Measurements from ENCODE around the gene MACROH2A1.
"Not testable (repeated sequence)": the region's sequence is repeated elsewhere in the genome, so short reads cannot be mapped to it uniquely, and the experiment has no call there.

Gene MACROH2A1

DNA sequence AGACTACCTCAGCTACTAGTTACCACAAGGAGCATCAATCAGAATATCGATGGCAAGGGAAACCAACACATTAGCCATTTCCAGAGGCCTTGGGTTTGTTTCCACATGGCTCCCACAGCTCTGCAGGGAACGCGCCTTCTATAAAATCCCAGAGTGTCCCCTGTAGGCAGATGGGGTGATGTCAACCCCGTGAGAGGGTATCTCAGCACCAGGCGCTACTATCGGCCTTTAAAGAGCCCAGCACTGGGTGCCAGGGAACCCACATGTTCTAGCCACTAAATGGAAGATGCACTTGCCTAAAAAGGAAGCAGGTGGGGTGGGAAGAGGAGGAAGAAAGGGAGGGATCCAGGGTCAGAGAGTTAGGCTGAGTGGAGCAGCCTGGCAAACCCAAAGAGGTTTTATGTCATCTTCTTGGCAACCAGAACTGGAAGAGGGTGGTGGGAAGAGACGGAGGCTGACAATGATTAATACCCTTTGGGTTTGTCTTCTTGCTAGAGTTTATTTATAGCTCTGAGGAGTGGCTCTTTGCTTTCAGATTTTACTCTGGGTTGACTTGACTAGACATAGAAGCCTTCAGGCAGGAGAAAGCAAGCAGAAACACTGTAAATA lies 19.9 kb downstream of the MACROH2A1 start:
- in situ Hi-C loops (cut with HindIII; ENCODE audit: low sequenced_read_pairs) = loop anchor here (10.0 kb wide), 1 partner anchor 134 kb away; no protein-coding TSS in a partner anchor

DNA sequence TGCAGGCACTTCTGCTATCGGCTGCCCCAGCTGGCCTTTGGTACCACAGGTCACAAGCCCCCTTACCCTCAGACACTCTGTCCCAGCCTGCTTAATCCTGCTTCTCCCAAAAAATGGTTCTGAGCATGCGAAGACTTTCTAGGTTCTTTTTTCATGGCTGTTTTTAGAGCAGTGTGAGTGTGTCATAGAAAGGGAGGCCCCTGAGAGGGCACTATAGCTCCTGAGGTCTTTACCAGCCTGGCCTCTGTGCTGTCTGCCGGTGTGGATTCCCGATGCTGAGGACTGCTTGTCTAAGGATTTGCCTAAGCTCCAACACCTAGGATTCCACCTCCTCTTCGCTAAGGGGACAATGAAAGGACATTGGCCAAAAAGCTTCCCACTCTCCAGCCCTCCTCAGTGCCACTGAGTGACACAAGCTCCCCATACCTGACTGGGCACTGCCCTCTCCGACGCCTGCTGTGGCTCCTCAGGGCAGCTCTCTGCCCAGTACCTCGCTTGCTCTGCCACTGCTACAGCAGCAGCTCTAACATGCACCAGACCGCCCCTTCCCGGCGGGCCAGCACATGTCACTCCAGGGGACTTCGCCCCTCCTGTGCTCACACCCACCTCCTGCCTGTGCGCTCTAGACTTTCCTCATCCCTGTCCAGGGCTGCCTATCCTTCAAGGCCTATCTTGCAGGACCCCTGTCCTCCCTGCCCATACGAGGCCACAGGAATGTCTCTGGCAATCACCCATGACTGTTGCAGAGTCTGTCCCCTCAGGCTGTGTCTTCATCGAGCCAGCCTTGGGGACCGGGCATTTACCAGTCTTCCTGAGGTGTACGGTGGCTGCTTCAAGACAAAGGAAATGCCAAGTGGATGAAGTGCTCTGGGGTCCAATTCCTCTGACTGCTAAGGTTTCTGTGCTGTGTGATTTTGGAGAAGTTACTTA lies 21.0 kb downstream of the MACROH2A1 start:
- in situ Hi-C loops (cut with HindIII; ENCODE audit: low sequenced_read_pairs) = loop anchor here (10.0 kb wide), 1 partner anchor 133 kb away; no protein-coding TSS in a partner anchor

DNA sequence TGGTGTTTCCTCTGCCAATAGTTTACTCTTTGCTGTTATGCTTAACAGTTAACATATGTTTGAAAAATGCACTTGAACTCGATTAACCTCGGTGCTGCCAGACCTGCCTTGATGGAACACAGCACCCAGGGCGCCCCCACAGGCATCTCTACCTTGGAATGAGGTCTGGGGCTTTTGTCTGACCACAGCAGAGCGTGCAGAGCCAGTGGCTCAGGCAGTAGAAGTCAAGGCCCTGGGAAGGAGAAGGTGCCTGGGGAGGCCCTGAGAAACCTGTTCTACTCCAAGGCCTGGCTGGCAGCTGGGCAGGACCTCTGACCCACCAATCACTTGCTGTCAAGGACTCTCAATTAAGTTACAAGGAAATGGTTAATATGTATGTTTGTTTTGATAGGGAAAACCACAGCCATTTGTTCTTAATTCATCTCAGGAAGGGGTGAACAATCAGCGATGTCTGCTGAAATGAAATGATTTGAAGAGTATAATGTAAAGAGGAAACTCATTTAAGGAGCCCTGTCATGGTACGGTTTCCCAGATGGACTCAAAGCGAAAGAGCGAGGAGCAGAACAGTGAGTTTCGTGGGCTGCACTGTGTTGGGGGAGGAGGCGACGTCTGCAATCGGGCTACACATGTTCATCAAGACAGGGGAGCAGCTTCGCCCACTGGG lies 21.9 kb downstream of the MACROH2A1 start:
- in situ Hi-C loops (cut with HindIII; ENCODE audit: low sequenced_read_pairs) = loop anchor here (10.0 kb wide), 1 partner anchor 132 kb away; no protein-coding TSS in a partner anchor

DNA sequence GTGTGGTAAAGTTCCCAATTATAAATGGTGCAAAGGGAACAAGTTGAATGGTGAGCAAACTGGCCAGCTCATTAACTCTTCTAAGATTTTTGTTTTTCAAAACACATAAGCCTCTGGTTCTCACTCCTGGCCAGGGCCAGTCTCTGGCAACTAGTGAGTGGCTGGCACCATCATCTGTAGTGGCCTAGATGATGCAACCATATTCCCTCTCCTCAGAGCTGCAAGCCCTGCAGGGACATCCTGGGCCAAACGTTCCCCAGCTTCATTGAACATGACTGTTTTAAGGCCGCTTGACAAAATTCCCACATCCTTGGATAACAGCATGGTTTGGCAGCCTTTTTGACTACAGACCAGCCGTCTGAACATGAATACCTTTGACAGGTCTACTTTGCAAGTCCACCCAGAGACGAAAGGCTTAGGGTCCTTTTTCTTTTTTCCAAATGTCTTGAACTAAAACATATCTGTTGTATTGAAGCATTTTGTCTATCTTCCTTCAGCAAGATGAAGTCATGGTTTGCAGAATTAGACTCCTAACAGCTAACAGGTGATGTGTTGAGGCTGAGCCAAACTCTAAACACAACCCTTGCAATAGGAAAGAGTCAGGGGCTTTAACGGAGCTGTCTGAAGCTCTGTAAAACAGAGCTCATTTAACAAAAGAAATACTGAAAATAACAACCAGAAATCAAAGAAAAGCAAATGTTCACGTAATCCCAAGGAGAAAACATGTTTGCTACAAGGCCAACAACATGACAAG lies 23.8 kb downstream of the MACROH2A1 start:
- in situ Hi-C loops (cut with HindIII; ENCODE audit: low sequenced_read_pairs) = loop anchor here (10.0 kb wide), 1 partner anchor 130 kb away; no protein-coding TSS in a partner anchor

DNA sequence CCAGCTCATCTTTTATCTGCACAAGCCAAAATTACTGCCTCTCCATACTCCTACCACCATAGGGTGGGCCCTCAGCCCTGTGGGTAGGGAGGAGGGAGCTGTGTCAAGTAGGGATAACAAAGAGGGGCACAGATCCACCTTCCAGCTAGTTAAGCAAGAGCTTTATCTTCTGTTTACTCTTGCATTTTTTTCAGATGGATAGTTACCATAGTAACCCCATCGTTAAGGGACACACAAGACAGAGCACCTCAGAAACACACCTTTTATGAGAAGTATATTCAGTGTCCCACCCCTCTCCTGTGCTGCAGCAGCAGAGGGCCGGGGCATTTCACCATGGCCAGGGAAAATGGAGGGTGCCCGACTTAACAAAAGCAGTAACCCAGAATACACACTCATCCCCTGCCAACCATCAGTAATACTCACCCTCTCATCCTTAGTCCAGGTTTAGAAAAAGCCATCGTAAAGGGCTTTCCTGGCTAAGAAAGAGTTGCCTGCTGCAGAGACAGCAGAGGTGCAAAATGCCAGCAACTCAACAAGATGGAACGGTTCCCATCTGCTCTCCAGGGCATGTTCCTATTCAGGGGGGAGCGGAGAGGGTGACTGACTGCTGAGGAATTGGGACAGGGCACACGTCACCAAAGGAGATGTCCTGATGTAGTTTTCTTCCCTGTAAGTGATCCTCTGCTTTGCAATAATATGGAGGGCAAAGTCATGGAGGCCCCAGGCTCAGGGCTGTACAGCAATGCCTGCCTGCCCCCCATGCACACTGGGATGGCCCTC lies 25.1 kb downstream of the MACROH2A1 start:
- in situ Hi-C loops (cut with HindIII; ENCODE audit: low sequenced_read_pairs) = loop anchor here (10.0 kb wide), 1 partner anchor 129 kb away; no protein-coding TSS in a partner anchor

DNA sequence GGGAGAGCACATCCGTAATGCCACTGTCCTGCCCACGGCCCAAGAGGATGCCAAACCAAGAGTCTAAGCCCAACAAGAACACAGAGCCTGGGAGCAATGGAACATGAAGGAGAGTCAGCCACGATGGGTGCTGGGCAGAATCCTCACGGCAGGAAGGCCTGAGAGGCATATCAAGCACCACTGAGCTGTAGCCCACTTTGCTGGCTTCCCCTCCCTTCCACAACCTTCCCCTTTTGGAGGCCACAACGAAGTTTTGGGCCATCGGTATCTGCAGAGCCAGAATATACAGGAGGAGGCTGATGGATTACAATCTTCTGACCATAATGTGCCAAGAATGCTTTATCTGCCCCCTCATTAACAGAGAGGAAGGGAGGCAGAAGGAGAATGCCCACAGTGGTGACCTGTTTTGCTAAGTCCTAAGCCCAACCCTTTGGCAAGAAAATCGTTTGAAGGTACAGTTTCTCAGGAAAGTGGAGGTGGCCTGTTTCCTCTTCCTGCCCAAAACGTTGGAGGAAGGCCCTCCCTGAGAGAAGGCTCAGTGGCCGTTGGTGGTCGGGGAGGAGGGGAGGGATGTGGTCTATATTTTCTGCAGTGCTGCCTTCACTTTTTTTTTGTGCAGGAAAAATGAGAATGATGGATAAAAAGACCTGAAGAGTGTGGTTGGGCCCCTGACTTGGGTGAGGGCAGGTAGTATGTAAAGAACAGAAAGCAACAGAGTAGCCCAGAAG lies 26.2 kb downstream of the MACROH2A1 start:
- in situ Hi-C loops (cut with HindIII; ENCODE audit: low sequenced_read_pairs) = loop anchor here (10.0 kb wide), 1 partner anchor 128 kb away; no protein-coding TSS in a partner anchor

DNA sequence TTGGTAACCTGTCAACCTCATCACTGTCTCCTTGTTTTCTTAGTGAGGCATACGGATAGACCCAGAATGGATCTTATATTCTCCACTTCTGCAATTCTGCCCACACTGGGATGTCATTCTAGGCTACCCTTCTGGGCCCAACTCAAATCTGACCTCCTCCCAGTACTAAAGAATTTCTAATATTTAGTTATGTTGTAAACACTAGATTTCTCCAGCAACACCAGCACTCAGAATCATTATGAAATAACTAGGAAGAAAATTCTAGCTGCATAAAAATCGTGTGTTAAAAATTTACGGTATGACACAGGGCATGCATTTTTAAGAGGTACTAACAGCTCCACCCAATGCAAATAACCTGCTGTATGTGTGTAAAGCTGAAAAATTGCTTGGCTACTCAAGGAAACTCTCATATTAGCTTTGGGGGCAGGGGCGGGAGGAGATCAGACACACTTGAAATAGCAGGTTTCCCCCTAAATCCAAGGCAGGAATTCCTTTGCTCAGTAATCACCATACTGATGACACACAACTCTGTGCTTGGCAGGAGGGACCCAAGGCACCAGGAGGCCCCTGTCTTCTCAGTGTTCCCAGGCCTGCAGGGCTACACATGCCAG lies 27.3 kb downstream of the MACROH2A1 start:
- in situ Hi-C loops (cut with HindIII; ENCODE audit: low sequenced_read_pairs) = loop anchor here (10.0 kb wide), 1 partner anchor 127 kb away; no protein-coding TSS in a partner anchor

DNA sequence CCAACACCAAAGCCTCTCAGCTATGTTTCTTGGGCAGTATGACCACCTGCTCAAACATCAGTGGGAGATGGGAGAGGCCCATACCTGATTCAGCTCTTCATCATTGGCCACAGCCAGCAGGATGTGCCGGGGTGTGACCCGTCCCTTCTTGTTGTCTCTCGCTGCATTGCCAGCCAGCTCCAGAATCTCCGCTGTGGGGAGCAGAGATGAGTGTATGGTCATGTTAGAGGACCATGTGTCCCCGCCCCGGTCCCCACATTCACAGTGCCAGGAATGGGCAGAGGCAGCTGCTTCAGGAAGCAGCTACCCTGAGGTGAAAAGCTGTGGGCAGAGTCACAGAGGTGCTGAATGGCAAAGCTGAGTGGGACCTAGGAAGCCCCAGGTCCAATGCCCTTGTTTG lies 29.1 kb downstream of the MACROH2A1 start:
- in situ Hi-C loops (cut with HindIII; ENCODE audit: low sequenced_read_pairs) = loop anchor here (10.0 kb wide), 1 partner anchor 125 kb away; no protein-coding TSS in a partner anchor

DNA sequence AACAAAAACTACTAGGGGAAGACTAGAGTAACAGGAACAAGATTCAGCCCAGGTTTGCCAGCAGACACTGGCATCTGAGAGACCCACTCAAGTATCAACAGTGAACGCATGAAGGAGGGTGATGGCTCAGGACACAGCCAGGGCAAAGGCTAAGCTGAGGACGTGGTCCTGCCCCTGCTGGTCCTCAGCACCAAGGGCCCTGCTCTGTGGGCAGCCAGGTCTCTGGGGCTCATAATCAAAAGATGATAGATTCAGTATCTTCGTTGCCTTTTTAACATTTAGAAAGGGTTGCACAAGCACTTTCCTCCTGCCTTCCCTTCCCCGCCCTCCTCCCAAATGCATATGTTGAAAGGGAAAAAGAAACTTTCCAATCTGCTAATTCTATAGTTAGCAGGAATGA lies 31.5 kb downstream of the MACROH2A1 start:
- in situ Hi-C loops (cut with HindIII; ENCODE audit: low sequenced_read_pairs) = no loop called here

DNA sequence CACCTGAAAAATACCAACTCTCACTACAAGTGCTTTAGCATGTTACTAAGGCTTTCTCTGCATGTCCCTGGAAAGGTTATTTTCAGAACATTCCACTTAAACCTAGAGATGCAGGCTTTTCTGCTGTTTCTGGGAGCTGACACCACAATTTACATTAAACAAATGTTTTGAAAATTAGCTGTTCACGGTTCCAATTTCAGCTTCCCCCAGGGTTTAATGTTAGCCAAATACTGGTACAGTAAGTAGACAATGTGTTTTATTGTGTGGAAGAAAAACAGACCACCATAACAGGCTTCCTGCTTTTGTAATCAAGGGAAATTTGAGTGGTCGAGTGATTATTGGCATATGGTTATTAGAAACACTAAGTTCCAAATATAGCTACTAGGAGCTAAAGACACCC lies 32.0 kb downstream of the MACROH2A1 start:
- in situ Hi-C loops (cut with HindIII; ENCODE audit: low sequenced_read_pairs) = no loop called here

DNA sequence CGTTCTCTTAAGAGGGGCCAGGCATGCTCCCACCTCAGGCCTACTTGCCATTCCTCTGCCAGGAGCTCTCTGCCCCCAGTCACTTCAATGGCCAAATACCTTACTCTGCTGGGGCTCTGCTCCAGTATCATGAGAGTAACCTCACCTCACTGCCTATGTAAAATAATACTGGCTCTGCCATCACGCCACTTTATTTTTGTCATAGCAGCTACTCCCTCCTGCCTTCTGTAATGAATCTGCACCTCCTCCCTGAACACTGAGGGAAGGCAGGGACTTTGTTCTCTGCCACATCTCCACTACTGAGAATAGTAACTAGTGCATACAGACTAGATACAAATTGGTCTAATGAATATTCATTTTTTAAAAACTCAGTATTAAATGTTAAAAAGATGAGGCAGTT lies 33.8 kb downstream of the MACROH2A1 start:
- in situ Hi-C loops (cut with HindIII; ENCODE audit: low sequenced_read_pairs) = no loop called here

DNA sequence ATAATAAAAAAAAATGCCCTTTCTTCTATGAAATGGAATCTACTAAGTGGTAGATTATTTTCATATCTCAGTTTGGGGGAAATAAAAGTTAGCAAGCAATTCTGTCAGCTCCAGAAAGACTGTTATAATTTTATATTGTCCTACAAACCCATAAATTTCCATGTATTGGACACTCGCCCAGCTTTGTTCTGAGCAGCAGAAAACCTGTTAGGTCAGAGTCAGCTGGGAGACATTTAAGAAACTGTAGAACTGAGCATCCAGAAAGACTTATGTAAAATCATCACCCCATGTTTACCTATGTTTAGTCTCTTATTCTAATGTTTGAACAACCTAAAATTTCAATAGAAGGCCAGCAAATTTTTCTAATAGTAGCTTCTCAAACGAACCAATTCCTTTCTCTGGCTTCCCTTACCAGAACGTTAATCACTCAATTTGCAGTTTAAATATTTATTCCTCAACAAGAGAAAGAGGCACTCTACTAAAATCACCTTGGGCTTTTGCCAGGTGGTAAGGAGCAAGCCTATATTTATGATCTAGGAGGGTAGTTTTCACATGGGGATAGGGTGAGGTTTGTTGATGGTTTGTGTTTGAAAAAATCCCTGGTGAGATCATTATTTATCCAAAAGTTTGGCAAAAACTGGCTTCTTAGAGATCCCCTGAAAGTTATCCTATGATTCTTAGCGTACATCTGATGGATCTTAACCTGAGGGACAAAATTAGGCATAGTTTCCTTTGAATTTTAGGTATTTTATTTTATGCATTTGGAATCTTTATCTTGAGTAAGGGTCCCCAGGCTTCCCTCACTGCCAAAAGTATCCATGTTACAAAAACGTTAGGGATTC lies 34.4 kb downstream of the MACROH2A1 start:
- in situ Hi-C loops (cut with HindIII; ENCODE audit: low sequenced_read_pairs) = no loop called here

DNA sequence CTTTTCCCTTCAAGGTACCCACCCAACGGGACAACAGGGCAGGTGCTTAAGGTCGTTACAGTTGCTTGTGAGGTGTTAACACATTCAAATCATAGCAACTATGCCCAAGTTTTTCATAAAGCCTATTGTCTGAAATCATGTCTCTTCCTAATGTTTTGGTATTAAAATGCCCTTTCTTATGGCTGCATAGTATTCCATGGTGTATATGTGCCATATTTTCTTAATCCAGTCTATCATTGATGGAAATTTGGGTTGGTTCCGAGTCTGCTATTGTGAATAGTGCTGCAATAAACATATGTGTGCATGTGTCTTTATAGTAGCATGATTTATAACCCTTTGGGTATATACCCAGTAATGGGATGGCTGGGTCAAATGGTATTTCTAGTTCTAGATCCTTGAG lies 35.7 kb downstream of the MACROH2A1 start:
- in situ Hi-C loops (cut with HindIII; ENCODE audit: low sequenced_read_pairs) = not testable (repeated sequence)

DNA sequence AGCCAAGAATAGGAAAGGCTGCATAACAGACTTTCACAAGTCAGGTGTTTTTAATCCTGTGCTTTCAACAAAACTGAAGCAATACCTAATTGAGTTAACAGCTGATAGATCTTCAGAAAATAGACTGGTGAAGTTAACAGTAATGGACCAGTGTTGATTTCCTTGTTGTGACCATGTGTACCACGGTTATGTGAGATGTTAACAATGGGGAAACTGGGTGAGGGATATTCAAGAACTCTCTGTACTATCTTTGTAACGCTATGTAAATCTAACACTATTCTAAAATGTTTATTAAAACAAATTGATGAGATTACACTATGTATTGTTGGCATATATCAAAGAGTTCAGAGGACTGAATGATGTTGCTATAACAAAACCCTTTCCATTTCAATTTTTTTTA lies 36.9 kb downstream of the MACROH2A1 start:
- in situ Hi-C loops (cut with HindIII; ENCODE audit: low sequenced_read_pairs) = no loop called here

DNA sequence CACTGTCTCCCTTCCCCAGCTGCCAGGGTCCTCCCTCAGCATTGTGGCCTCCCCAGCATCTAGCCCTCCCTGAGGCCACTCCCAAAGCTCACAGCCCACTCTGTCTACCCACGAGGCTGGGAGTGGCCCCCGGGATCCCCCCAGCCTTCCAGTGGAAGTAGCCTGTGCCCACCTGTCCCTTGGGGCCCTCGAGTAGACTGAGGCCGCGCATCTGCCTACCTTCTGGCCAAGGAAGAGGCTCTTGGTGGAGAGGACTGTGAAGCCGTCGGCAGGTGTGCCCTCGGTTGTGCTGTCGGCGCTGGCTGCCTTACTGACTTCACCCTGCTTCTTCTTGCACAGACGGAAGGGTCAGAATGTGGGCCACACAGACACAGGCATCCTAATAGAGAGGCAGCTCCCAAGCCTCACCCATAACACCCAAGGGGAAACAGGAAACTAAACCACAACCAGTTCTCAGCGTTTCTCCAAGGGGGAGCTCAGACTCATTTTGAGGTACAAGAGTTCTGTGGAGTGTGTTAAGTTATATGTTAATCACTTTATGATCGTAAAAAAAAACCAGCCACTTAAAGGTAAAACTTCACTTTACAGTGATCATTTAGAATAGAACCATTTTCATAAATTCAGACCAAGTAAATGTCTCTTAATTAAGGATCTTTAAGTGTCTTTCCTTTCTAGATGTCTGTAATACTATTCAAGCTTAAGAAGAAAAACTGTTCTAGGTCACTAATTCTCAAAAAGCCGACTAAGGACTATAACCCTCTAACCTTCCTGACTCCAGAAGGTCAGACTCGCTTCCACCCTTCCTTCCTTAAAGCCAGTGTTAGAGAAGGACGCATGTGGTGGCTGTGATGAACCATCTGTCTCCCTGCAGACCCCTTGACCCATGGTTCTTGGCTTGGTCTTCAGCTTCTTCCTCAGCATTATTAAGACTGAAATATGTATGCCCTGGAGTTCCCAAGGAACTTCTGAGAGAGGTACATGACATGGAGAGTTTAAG lies 38.5 kb downstream of the MACROH2A1 start:
- in situ Hi-C loops (cut with HindIII; ENCODE audit: low sequenced_read_pairs) = no loop called here

DNA sequence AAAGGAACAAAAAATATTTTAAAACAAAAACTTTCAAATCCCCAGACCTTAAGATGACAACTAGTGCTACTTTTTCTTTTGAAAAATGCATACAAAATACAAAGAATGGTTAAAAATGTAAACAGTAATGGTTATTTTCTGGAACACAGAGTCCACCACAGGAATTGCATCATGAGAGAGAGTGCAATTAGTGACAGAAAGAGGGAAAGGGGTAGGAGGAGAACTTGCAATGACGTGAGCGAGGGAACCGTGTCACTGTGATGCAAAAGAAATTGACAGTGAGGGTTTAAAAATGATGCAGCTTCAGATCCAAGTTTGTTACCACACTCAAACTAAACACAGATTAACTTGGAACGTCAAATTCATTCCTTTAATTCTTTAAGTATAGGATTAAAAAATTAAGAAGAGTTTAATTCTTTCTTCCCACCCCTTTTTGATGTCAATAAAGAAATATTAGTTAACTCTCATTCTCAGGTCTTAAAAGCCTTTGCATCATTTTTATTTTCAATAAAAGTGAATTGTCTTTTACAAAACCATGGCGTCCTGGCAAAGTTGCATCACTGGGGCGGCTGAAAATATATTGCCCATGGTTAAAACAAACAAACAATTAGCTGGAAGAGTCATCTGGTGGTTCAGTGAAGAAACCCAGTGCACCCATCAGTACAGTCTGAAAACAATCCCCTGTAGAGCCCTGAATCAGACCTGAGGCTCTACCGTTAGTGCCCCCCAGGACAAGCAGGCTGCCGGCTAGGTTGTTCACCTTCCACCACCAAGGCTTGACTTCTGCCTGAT lies 39.5 kb downstream of the MACROH2A1 start:
- in situ Hi-C loops (cut with HindIII; ENCODE audit: low sequenced_read_pairs) = no loop called here

All from DLD1 (cell line).